HepG2 (cell line): ENCODE results near the gene ACBD6. TPM values are rescaled to one million over a fixed set of nuclear protein-coding genes. Genes with fewer than 3 reads are reported as not detected.
A peak's percentile ranks its signal among the peaks of the same experiment; 100 is the strongest.

Source experiments
- HOXA3 ChIP-seq: sonication (generic); formaldehyde crosslinking; IDR thresholded peaks from 2 replicates; pipeline ENCODE4 v1.5.0; 2020; ENCODE audit warnings: missing genetic modification reagents
- MAF1 ChIP-seq: sonication (generic); formaldehyde crosslinking; IDR thresholded peaks from 2 replicates; pipeline ENCODE4 v1.5.0; 2020; ENCODE audit warnings: missing genetic modification reagents, borderline replicate concordance
- POLR2A ChIP-seq, 2 experiments: IDR thresholded peaks; 2 replicates each; pipeline ENCODE4 v1.6.1; 2011; ENCODE audit warnings: low read depth in 2 of 2, low read length in 2 of 2, mild to moderate bottlenecking in 1 of 2, moderate library complexity in 1 of 2; ENCODE audit not compliant: insufficient read depth in 1 of 2
- PRPF4 ChIP-seq: fragments of 200-400 bp; formaldehyde crosslinking; IDR thresholded peaks from 2 replicates; pipeline ENCODE4 v1.6.1; 2016; ENCODE audit warnings: low read length, low read depth; ENCODE audit not compliant: poor library complexity, severe bottlenecking
- RAD21 ChIP-seq: fragments of 450-650 bp; formaldehyde crosslinking; IDR thresholded peaks from 2 replicates; pipeline ENCODE4 v1.5.0; 2020; ENCODE audit warnings: mild to moderate bottlenecking
- SP2 ChIP-seq: sonication (generic); formaldehyde crosslinking; IDR thresholded peaks from 2 replicates; pipeline ENCODE4 v1.5.1; 2020; ENCODE audit warnings: mild to moderate bottlenecking, missing genetic modification reagents
- STAG1 ChIP-seq: sonication (generic); formaldehyde crosslinking; IDR thresholded peaks from 2 replicates; pipeline ENCODE4 v1.4.0; 2020; ENCODE audit warnings: missing genetic modification reagents
- TBP ChIP-seq: sonication (generic); formaldehyde crosslinking; IDR thresholded peaks from 2 replicates; pipeline ENCODE4 v1.5.0; 2020; ENCODE audit warnings: missing genetic modification reagents
- TOE1 ChIP-seq: sonication (generic); formaldehyde crosslinking; IDR thresholded peaks from 2 replicates; pipeline ENCODE4 v1.4.0; 2020; ENCODE audit warnings: mild to moderate bottlenecking, missing genetic modification reagents
- ZNF362 ChIP-seq: sonication (generic); formaldehyde crosslinking; IDR thresholded peaks from 2 replicates; pipeline ENCODE4 v1.4.0; 2020; ENCODE audit warnings: missing genetic modification reagents, mild to moderate bottlenecking, borderline replicate concordance
- ZNF670 ChIP-seq: sonication (generic); formaldehyde crosslinking; IDR thresholded peaks from 2 replicates; pipeline ENCODE4 v1.8.0; 2022; ENCODE audit warnings: mild to moderate bottlenecking, missing genetic modification reagents, borderline replicate concordance
- polyA plus RNA-seq, 8 experiments: library from polyadenylated mRNA; depleted of rRNA in 3 of 8; stranded (reverse) in 7 of 8; unstranded in 1 of 8; fragments of >200 nt; fragmentation: Illumina TruSeq in 4 of 8; extraction: Trizol in 4 of 8; gene quantifications; 2 replicates each; pipeline versions ENCODE4 v1.2.1 to v1.2.3, GENCODE V29; 2011 to 2016; ENCODE audit warnings: low read depth in 4 of 8, missing spikeins in 1 of 8, mixed read lengths in 1 of 8; ENCODE audit not compliant: insufficient read depth in 1 of 8
- total RNA-seq, 5 experiments: library from RNA; depleted of rRNA; stranded (reverse); fragments of >200 nt; fragmentation: Illumina TruSeq; extraction: Trizol; gene quantifications; 2 replicates each; pipeline ENCODE4 v1.2.3, GENCODE V29; 2016; ENCODE audit warnings: low read depth in 1 of 5
- TF ChIP-seq, protein P1 (sequence below): sonication (generic); formaldehyde crosslinking; IDR thresholded peaks from 2 replicates; pipeline ENCODE4 v1.5.1; 2020; ENCODE audit warnings: missing genetic modification reagents, mild to moderate bottlenecking, borderline replicate concordance
- TF ChIP-seq, protein P2 (sequence below): sonication (generic); formaldehyde crosslinking; IDR thresholded peaks from 2 replicates; pipeline ENCODE4 v1.4.0; 2020; ENCODE audit warnings: missing genetic modification reagents, mild to moderate bottlenecking, borderline replicate concordance

The ACBD6 gene
- total and polyA plus RNA-seq, 2 of the 13 experiments (the other 11 are each of a cell fraction or from before 2014, with no cell fraction given) = 33.5 to 47.2 TPM

- TF ChIP-seq MAF1 (CRISPR knock-in tag) = no peak
- TF ChIP-seq TOE1 = no peak
- TF ChIP-seq PRPF4 = no peak
- TF ChIP-seq ZNF362 (CRISPR knock-in tag) = no peak
- TF ChIP-seq SP2 (CRISPR knock-in tag) = no peak
- TF ChIP-seq, protein P1, sequence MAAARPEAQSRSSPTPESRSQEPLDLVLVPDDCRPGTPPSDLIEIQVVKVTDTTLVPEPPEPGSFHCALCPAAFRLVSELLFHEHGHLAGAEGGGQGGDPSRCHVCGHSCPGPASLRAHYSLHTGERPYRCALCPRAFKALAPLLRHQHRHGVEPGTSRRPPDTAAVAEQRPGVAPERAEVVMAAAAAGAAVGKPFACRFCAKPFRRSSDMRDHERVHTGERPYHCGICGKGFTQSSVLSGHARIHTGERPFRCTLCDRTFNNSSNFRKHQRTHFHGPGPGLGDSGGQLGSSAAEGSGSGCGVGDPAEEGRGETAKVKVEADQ (CRISPR knock-in tag) = no peak
- no peak for TF ChIP-seq ZNF670
- TF ChIP-seq POLR2A (IDR thresholded peaks at IDR 0.05; ENCODE audit: insufficient read depth in 1 of 2, low read depth in 2 of 2, low read length in 2 of 2) = no peak
- TF ChIP-seq, protein P2, sequence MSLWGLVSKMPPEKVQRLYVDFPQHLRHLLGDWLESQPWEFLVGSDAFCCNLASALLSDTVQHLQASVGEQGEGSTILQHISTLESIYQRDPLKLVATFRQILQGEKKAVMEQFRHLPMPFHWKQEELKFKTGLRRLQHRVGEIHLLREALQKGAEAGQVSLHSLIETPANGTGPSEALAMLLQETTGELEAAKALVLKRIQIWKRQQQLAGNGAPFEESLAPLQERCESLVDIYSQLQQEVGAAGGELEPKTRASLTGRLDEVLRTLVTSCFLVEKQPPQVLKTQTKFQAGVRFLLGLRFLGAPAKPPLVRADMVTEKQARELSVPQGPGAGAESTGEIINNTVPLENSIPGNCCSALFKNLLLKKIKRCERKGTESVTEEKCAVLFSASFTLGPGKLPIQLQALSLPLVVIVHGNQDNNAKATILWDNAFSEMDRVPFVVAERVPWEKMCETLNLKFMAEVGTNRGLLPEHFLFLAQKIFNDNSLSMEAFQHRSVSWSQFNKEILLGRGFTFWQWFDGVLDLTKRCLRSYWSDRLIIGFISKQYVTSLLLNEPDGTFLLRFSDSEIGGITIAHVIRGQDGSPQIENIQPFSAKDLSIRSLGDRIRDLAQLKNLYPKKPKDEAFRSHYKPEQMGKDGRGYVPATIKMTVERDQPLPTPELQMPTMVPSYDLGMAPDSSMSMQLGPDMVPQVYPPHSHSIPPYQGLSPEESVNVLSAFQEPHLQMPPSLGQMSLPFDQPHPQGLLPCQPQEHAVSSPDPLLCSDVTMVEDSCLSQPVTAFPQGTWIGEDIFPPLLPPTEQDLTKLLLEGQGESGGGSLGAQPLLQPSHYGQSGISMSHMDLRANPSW (CRISPR knock-in tag) = no peak
- TF ChIP-seq STAG1 = peak; percentile 84
- peak; percentile 37; the same call in 1 of the 2 replicates for TF ChIP-seq RAD21 (CRISPR knock-in tag)
- no peak for TF ChIP-seq HOXA3 (CRISPR knock-in tag)
- TF ChIP-seq TBP (CRISPR knock-in tag) = no peak
- TF ChIP-seq, all 625 proteins: peak for 4
Observed at GRCh38 chr1:180415985-180416633, 86.3 kb downstream of the ACBD6 start (continued).
